GM21367 (cell line): ENCODE results near the gene NIT1.
A peak's percentile ranks its signal among the peaks of the same experiment; 100 is the strongest.

Experiments
- ATAC-seq: cut with Tn5 transposase; IDR thresholded peaks from one replicate; pipeline ENCODE4 v1.9.1; 2021; ENCODE audit not compliant: unreplicated experiment

The NIT1 gene

DNA sequence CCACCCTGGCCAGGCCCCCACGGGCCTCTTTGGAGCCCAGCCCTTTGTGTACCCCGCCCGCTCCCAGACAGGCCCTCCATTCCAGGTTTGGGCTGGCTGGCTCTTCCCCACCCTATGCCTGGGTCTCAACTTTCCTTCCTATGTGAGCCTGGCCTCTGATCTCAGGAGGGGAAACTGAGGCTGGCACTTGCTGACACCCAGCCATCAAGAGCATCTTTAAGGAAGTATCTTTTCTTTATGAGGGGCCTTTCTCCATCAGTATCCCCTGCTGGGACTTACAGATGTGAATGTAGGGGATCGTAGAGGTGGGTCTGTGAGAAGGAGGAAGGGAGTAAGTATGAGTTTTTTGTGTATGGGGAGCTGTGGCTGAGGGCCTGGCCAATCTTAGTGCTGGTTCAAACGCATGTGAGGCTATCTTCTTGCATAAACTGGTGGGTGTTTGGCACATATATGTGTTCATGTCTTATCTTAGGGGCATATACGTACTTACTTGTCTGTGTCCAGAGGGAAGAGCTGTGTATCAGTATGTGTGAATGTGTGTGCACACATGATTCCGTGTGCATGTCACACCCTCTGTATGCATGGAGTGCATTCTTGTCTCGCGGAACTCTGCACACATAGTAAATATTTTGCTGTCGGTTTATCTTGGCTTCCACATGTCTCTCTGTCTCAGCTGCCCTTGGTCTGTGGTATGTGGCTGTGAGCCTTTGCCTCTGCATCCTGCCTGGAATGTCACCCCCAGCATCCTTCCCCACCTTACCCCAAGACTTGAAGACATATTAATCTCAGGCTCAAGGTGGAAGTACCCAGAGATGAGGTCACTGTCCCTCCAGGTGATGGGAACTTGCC lies 33.9 kb upstream of the NIT1 start:
- no peak for ATAC-seq

DNA sequence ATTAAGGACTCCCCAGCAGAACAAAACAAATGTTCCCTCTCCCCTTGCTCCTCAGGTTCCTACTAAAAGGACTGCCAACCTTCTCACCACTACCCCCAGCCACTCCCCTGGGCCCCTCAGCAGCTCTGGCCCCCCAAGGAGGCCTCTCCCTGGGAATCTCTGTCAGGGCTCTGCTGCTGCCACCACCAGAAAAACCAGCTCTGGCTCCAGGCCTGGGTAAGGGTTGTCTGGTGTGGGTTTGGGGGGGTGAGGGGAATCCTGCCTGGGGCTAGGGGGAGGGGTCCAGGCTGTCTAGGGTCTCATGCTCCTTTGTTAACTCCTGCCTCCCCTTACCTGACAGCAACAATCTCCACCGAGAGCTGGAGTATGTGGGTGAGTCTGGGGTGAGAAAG lies 33.3 kb upstream of the NIT1 start:
- ATAC-seq: no peak

DNA sequence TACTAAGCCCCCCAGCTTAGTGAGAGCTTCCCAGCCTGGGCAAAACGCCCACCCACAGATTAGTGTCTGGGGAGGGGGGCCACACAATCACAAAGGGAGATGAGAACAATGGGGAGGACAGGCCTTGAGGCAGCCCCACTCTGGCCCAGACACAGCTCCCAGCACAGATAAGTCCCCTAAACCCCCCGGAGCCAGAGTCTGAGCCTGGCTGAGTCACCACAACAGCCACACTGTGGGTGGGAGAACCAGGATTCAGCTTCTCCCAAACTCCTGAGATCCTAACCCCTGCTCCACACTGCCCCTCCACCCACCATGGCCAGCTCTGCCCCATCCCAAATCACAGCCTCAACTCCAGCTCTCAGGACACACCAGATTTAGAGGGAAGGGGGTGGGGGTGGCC lies 32.7 kb upstream of the NIT1 start:
- no peak for ATAC-seq

DNA sequence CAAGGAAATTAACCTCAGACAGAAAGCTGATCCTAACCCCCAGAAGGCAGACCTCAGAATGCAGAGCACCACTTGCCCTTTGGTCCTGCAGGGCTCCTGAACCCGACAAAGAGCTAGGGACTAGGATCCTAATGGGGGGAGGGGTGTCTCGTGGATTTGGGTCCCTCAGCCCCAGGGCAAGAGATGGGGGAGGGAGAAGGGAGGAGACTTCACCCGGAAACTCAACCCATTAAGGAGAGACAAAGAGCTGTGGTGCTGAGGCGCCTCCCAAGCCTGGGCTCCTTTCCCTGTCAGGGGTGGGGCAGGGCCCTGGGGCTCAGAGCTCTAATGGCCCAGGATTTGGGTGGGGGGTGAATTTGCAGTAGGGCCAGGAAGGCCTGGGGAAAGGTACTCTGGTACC lies 31.4 kb upstream of the NIT1 start:
- ATAC-seq: no peak

DNA sequence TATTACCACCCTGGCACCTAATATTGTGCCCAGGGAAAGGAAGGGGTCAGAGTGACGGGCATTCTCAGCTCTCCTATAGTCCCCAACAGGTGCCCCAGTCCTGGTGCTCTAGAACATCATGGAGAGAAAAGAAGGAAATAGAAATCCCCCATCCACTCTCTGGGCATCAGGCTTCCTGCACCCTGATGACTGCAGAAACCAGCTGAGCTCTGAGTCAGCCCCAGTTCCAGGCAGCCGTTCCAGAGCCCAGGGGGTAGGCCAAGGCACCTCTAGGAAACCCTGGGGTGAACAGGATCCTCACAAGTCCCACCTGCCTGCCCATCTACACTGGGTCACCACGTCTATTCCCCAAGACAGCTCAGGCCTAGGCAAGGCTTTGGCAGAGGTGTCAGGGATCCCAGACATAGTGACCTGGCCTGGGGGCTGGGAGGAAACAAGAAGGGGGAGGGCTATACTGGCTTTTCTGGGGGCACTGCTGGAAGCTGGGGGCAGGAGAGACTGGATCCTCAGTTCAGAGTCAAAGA lies 29.3 kb upstream of the NIT1 start:
- ATAC-seq: no peak

DNA sequence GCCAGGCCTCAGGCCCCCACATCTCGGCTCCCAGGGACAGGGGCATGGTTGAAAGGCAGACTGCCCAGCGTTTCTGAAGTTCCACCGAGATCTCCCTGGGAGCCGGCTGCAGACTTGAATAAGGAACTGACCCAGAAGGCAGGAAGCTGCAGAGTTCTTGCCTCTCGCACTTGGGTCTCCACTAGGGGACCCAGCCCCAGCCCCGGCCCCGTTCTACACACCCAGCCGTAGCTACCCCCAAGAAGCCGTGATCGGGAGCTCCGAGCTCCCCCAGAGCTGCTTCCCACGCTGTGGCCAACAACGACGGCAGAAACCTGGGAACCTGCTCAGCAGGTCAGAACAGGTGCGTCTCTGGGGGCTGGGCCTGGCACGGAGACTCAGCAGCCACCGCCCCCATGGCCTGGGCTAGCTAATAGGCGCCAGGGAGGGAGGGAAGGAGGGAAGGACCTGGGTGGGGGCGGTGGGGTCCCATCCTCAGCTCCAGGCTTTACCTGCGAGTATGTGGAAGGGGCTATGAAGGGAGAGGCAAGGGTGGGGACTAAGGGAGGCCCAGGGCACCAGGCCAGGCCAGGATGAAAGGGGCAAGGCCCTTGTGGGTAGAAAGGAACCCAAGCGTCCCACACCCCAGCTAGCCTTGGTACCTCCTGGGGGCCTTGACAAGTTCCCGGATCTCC lies 28.5 kb upstream of the NIT1 start, which contains the start of gene NECTIN4:
Gene NECTIN4, minus strand, starts transcription at position 308 of the 674 bp plus-strand sequence. Its CDS starts 262 bp downstream, at position 46.
- ATAC-seq: no peak

DNA sequence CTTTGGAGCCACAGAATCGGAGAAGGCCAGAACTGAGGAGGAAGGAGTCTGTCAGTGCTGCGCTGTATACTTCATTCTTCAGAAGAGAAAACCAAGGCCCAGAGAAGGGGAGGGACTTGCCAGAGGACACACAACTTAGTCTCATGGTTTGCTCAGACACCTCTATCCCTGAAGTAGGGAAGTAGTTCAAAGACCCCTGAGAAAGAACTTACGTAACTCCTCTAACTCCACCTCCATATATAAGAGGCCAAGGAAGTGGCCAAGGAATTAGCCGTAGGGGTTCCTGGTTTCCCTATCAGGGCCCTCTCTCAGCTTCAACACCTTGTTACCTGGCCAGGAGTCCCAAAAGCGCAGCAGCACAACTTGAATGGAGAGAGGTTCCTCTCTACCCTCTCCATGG lies 28.0 kb upstream of the NIT1 start:
- no peak for ATAC-seq

DNA sequence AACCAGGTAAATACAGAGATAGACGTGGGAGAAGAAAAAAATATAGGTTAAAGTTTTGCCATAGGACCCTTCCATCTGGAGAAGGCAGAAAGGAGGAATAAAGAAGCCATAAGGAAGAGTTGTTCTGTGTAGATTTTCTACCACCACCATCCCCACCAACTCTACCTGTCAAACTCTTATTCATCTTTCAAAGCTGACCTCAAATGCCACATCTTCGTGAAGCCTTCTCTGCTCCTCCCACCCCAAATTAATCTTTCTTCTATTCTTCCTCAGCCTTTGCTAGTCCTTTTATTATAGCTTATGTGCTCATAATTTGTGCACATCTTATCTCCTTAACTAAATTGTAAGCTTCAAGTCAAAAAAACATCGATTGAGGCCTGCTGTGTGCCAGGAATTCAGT lies 27.3 kb upstream of the NIT1 start:
- ATAC-seq: no peak

DNA sequence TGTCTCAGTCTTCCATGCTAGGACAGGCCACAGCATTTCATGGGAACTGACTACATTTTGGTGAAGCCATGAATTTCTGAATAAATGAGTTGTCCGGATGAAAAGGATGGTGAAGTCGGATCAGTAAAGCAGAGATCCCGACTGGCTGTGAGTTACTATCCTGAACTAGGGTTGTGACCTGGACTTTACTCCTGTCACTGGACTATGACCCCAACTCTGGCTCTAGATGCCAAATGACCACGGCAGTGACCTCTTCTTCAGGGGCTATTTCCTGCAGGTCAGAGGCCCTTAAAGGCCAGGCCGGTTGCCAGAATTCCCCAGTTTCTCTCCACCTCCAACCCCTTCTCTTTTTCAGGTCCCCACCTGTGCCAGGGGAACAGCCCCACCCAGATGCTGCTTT lies 26.8 kb upstream of the NIT1 start:
- ATAC-seq: no peak

DNA sequence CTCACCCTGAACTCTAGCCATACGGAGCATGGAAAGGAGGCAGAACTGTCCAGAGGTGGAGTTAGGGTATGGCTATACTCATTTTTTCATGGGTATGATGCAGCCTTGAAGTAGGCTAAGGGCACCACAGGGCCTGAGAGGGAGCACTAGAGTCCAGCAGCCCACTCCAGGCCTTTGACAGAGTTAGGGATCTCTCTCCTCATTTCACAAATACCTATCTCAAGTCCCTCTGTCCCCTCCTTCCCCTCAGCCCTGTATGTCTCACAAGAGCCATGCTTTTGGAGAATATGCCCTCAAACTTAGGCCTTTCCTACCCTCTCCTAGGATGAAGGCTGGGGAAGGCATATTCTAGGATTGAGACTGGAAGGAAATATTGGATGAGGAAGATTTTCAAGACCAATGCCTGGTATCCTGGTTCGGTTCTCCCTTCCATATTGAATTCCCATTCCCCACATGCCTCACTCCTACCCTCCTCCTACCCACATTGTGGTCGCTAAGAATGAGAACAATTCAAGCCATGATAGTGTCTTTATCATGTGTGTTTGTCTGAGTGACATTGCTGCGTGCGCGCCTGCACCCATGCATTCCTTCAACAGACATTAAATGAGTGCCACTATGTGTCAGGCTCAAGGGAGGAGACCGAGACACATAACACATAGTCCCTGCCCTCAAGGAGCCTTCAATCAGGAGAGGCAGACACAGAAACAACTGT lies 26.0 kb upstream of the NIT1 start:
- ATAC-seq: no peak

DNA sequence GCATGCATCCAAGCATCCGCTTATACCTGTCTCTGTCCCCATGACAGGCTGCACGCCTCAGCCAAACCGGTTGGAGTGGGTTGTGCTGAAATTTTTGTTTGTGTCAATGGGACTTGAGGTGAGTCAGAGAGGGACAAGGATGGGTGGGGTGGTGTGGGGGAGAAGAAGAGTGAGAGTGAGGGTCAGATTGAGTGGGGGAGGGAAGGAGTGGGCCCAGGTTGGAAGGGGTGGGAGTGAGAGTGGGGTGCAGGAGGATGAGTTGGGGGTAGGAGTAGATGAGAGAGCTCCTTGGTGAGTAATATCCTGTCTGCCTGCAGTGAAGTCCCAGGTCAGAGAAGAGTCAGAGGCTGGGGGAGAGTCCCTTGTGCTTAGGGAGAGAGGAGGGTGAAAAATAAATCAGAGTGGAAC lies 25.3 kb upstream of the NIT1 start:
- ATAC-seq: no peak

DNA sequence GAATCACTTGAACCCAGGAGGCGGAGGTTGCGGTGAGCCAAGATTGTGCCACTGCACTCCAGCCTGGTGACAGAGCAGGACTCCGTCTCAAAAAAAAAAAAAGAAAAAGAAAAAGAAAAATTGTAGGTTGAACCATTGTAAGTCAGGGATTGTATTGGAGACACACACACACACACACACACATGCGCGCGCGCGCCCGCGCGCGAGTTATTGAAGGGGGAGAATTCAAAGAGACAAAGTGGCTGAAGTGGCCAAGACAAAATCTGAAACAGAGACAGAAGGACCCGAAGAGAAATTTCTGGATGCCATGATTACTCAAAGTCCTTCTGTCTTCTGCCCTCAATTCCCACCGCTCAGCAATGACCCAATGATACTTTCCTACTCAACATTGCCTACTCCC lies 23.4 kb upstream of the NIT1 start:
- ATAC-seq: no peak

DNA sequence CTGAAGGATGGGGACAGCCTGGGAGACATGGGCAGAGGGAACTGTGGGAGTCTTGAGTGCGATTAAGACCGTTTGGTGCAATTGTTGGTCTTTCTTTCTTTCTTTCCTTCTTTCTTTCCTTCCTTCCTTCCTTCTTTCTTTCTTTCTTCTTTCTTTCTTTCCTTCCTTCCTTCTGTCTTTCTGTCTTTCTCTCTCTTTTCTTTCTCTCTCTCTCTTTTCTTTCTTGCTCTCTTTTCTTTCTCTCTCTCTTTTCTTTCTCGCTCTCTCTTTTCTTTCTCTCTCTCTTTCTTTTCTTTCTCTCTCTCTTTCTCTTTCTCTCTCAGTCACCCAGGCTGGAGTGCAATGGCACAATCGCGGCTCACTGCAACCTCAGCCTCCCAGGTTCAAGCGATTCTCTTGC lies 22.7 kb upstream of the NIT1 start:
- ATAC-seq: no peak

DNA sequence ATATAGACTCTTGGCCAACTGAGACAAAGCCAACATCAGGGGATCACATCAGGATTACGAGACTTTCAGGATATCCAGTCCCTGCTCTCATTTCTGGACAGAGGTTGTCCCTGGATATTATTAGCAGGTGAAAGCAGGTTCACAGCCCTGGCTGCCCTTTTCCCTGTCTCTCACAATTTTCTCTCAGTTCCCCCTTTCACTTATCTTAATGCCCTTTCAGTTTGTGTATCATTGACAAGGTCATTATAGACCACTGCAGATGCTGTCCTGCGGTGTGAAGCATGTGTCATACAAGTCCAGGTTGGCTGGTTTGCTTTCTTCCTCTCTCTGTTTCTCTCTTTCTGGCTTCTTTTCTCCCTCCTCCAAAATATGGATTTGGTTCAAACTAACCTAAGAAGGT lies 21.9 kb upstream of the NIT1 start:
- ATAC-seq: peak; percentile 33

DNA sequence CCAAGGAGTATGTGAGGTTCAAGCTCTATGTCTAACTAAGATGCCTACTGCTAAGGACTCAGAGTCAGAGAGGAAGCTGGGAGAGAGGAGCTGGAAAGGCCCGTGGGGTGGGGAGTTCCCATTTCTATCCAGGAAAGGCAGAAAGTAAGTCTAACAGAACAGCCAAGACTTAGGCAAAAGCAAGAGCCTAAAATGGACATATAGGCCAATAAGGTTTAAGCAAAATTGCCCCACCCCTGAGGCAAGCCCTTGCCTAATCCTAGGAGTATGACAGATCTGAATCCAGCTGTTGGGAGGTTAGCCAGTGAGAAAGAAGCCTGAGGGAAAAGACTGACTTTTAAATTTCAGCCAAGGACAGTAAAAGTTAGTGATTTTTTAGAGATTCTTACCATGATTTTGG lies 21.4 kb upstream of the NIT1 start:
- ATAC-seq: no peak

DNA sequence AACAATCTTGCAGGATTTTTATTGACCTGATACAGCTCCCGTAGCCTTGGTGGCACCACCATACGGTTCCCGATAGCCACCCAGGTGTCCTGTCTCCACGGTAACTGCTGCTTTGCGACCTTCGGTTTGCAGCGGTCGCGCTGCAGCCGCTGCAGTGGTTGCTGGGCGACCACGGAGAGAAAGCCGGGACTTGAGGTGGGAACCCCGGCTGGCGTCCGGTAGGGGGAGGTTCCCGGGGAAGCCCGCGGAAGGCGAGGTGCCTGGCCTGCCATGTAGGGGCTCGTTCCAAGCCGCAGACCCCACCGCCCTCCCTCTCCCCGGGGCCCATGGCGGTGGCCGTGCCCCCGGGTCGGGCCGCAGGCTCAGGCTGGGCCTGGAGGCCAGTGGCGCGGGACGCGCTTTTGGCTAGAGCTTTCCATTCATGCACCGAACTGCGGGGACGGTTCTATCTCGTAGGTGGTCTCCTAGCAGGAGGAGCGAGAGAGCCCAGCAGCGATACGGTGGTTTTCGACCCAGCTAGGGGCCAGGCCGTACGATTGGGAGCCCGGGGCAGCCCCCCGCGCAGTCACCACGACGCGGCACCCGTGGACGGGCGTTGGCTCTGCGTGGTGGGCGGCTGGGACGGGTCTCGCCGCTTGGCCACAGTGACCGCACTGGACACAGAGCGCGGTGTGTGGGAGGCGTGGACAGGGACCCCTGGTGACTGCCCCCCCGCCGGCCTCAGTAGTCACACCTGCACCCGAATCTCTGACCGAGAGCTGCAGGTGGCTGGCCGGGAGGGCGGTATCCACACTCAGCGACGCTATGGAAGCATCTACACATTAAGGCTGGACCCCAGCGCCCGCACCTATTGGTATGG lies 19.5 kb upstream of the NIT1 start, which contains the start of gene KLHDC9:
Gene KLHDC9, plus strand, starts transcription at position 152 of the 859 bp plus-strand sequence. Its CDS starts 175 bp downstream, at position 327.
- ATAC-seq: peak; percentile 59

DNA sequence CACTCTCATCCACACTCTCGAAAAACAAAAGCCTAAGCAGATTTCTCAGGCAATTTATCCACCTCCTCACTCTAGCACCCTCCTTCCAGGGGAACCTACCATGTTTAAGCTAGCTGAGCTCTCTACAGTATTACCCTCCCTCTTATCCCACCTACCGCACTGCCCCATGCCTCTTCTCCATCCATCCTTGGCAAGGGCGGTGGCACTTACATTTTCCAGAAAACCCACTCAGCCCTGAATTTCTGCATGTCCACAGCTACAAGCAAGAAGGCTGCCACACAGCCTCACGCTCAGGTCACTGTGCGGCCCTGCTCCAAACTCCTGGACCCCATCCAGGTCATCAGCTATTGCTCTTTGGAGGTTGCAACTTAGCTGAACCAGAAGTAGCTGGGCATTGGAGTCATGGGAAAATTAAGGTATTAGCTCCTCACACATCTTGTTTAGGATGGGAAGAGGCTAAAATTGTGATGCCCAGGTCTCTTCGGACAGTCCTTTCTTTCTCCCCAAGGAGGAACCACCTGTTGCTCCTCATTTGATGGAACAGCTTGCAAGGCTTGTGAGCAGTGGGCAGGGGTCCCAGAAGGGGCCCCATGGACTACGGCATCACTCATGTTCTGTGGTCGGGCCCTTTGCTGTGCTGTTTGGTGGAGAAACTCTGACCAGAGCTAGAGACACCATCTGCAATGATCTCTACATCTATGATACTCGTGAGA lies 18.7 kb upstream of the NIT1 start:
- ATAC-seq: no peak

DNA sequence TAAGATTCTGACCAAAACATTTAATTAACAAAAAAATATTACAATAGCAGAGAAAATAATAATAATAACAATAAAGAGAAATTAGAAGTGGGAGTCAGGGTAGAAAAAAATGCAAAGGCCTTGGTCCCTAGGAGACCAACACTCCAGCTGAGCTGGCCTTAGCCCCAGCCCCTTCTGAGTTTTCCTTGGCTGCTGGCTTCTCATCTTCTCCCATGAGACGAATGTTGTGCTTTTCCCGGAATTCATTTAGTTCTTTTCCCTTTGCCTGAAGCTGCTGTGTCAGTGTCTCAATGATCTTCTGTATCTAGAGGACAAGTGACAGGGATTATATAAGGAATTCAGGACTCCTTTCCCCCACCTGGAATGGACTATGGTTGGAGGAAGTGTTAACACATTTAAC lies 17.3 kb upstream of the NIT1 start:
- no peak for ATAC-seq

DNA sequence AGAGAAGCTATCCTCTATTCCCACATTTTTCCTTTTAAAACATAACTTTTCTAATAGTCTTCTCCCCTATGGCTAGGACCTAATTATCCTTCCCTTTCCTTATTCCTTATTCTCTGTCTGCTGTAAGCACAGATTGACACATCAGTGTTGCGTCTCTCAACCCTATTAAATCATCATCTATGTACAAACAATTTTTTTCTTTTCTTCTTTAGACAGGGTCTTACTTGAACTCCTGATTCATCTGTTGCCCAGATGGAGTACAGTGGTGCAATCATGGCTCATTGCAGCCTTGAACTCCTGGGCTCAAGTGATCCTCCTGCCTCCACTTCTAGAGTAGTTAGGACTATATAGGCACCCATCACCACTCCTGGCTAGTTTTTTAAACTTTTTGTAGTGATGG lies 11.5 kb upstream of the NIT1 start:
- ATAC-seq: no peak

DNA sequence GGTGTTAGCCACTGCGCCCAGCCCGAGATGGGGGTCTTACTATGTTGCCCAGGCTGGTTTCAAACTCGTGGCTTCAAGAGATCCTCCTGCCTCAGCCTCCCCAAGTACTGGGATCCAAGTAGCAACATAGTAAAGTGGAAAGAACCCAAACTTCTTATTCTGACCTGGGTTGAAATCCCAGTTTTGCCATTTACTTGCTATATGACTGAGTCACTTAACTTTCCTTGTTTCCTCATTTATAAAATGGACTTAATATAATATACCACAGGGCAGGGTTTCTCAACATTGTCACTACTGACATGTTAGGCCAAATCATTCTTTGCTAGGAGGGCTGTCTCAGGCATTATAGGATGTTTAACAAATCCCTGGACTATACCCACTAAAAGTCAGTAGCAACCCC lies 6.8 kb upstream of the NIT1 start:
- no peak for ATAC-seq
